Mesothelial cell of epicardium (in vitro differentiated cells): ENCODE results near the gene BORCS5. TPM values are rescaled to one million over a fixed set of nuclear protein-coding genes. Genes with fewer than 3 reads are reported as not detected.
"Not testable (repeated sequence)": the region's sequence is repeated elsewhere in the genome, so short reads cannot be mapped to it uniquely, and the experiment has no call there.

Experiments
- DNase-seq, 2 experiments: peaks; one replicate each; pipeline ENCODE4 v3.0.0; 2021; ENCODE audit warnings: low spot score in 2 of 2; ENCODE audit not compliant: unreplicated experiment in 2 of 2
- H3K27ac Mint-ChIP-seq: 2 replicates; pipeline ENCODE4 v1.8.0; 2021; ENCODE audit warnings: mixed read lengths
- H3K27me3 Mint-ChIP-seq: 2 replicates; pipeline ENCODE4 v1.8.0; 2021; ENCODE audit warnings: low read depth, mixed read lengths
- H3K36me3 Mint-ChIP-seq: 2 replicates; pipeline ENCODE4 v1.8.0; 2021; ENCODE audit warnings: mixed read lengths
- H3K4me1 Mint-ChIP-seq: 2 replicates; pipeline ENCODE4 v1.8.0; 2021; ENCODE audit warnings: mixed read lengths
- H3K4me3 Mint-ChIP-seq: 2 replicates; pipeline ENCODE4 v1.8.0; 2021; ENCODE audit warnings: mild to moderate bottlenecking, moderate library complexity, mixed read lengths
- H3K9me3 Mint-ChIP-seq: 2 replicates; pipeline ENCODE4 v1.8.0; 2021; ENCODE audit warnings: mixed read lengths
- CTCF ChIP-seq: fragments of 200-600 bp; sonication (generic); IDR thresholded peaks from one replicate; pipeline ENCODE4 v1.5.0; 2021; ENCODE audit warnings: antibody characterized with exemption; ENCODE audit not compliant: unreplicated experiment
- total RNA-seq: library from RNA; stranded (reverse); gene quantifications from 3 replicates; pipeline ENCODE4 v1.2.1, GENCODE V29; 2021

BORCS5 gene
- total RNA-seq, 1 donor from 2014 or later, result 11.0 TPM

DNA sequence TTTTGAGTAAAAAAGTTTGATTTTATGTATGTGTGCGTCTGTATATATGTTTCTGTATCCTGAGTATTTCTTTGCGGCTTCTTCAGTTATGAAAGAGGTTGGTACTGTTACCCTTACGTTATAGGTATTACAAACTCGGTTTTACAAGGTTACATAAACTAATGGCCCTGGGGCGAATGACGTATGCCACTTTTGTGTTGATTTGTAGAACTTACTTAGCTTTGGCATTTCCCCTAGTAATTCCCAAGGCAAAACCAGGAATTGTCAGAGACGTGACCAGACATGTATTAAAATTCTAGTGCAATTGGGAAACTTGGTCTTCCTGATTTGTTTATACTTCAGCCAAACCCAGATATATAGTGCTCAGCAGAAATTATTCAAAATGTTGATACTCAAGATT, 112.5 kb downstream of the BORCS5 start:
- Mint-ChIP-seq H3K27me3 (no peaks in the 10 kb centered on the region), H3K9me3 (peaks cover 17% of the 10 kb centered on the region), H3K27ac (no peak overlapping the region), H3K36me3 (peaks cover 47% of the 10 kb centered on the region), H3K4me1 (no peaks in the 10 kb centered on the region), H3K4me3 (no peak overlapping the region)
- no peak for DNase-seq
- no peak for TF ChIP-seq CTCF

DNA sequence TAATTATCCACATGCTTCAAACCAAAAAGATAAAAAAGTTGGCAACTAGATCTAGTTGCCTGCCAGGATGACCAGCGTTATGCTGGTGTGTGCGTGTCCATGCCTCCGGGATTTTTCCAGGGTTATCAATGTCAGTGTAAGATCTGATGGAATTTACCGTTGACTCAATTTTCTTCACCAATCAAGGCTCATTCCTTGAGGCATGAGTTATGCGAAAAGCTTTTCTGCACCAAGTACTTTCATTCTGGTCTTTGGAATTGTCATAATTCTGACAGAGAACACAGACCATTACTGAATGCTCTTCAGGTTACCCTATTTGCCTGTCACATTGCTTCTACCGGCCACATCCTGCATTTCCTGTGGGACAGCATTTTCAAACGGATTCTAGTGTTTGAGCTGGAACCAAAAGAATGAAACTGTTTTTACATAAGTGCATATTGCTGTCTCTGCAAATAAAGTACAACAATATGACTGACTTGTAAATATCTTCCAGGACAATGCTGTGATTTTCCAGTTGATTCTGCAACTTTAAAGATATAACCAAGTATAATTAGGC, 114.0 kb downstream of the BORCS5 start:
- Mint-ChIP-seq H3K4me3 (no peak overlapping the region), H3K36me3 (peaks cover 54% of the 10 kb centered on the region), H3K9me3 (peaks cover 17% of the 10 kb centered on the region), H3K27me3 (no peaks in the 10 kb centered on the region), H3K4me1 (no peaks in the 10 kb centered on the region), H3K27ac (no peak overlapping the region)
- no peak for DNase-seq
- no peak for TF ChIP-seq CTCF

GRCh38 chr12:12471982-12472961, 115.4 kb downstream of the BORCS5 start:
- H3K27ac Mint-ChIP-seq, DNase-seq, H3K4me1 Mint-ChIP-seq, H3K27me3 Mint-ChIP-seq, H3K4me3 Mint-ChIP-seq: not testable (repeated sequence)
- Mint-ChIP-seq H3K9me3 (peaks cover 17% of the 10 kb centered on the region), H3K36me3 (peaks cover 60% of the 10 kb centered on the region)

GRCh38 chr12:12473223-12473622, 116.3 kb downstream of the BORCS5 start:
- H3K27ac Mint-ChIP-seq, result peak overlapping the region; percentile 32
- no peak overlapping the region for H3K4me3 Mint-ChIP-seq
- H3K4me1 Mint-ChIP-seq, result no peaks in the 10 kb centered on the region
- no peaks in the 10 kb centered on the region for H3K27me3 Mint-ChIP-seq
- H3K36me3 Mint-ChIP-seq, result peaks cover 60% of the 10 kb centered on the region
- H3K9me3 Mint-ChIP-seq, result peaks cover 17% of the 10 kb centered on the region
- no peak for DNase-seq
- no peak for TF ChIP-seq CTCF

DNA sequence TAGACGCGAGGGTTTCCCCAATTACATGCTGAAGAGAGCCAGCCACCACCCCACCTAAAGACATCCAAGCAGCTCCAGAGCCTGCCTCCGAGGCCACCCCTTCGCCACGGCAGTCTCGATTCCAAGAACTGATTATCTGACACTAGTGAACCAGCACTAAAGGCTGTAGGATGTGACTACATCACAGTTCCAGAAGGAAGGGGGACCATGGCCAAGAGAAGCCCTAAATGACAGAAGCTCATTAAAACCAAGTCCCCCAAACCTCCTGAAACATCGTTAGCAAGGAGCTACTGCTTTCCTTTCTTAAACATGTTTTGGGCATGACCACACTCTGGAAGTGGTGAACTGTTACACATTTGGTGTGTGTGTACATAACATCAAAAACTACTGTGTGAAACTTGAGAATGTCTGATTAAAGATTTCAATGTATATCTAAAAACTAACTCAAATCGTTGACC, 117.6 kb downstream of the BORCS5 start:
- Mint-ChIP-seq H3K4me1 (no peaks in the 10 kb centered on the region), H3K27me3 (no peaks in the 10 kb centered on the region), H3K36me3 (peaks cover 62% of the 10 kb centered on the region), H3K27ac (no peak overlapping the region), H3K4me3 (no peak overlapping the region), H3K9me3 (peaks cover 17% of the 10 kb centered on the region)
- no peak for TF ChIP-seq CTCF
- no peak for DNase-seq
